Limb (tissue), 2 donors: ENCODE data around the gene ARHGAP40.

ENCODE experiments used
- DNase-seq, 2 donors: peaks; one replicate each; pipeline ENCODE4 v3.0.0-alpha.2; 2016; ENCODE audit errors: extremely low spot score in 2 of 2

ARHGAP40 gene

DNA sequence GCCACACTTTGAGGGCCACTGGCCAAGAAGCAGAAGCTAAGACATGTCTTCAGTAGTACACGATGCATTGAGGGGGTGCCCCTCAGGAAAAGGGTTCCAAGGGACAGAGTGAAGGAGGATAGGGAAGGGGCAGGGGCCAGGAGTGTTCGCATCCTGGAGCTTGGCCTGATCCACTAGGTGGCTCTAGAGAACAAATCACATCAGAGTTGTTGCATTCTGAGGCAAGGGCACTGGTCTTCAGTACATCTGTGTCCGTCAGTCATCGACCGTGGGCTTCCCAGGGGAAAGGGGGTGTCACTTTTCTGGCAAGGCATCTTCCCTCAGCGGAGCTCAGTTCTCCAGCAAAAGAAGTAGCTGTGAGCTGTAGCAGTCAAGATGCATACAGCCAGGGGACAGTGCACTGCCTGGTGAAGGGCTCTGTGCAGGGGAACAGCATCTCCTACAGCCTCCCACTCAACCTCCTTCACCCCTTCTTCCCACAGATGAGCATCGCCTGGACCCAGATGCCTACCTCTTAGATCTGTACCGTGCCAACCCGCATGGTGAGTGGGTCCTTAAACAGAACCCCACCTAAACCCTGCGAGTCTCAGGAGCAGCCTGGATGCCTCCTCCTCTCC lies 47.8 kb downstream of the ARHGAP40 start:
- peak; percentile 27 to 53 for DNase-seq

GRCh38 chr20:38650010-38650409 lies 48.4 kb downstream of the ARHGAP40 start:
- DNase-seq, result no peak

- no peak for DNase-seq
Measured at GRCh38 chr20:38651154-38651553, 49.5 kb downstream of the ARHGAP40 start.

DNA sequence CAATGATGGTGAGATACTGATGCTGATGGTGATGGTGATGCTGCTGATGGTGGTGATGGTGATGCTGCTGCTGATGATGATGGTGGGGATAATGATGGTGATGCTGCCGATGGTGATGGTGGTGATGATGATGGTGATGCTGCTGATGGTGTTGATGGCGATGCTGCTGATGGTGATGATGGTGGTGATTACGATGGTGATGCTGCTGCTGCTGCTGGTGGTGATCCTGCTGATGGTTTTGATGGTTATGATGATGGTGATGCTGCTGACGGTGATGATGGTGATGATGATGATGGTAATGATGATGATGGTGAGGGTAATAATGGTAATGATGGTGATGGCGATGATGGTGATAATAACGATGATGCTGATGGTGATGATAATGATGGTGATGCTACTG lies 50.0 kb downstream of the ARHGAP40 start:
- DNase-seq, result no peak

- DNase-seq, result no peak
Measured at GRCh38 chr20:38652995-38653394, 51.4 kb downstream of the ARHGAP40 start.

GRCh38 chr20:38657390-38657789 lies 55.8 kb downstream of the ARHGAP40 start:
- no peak for DNase-seq

DNA sequence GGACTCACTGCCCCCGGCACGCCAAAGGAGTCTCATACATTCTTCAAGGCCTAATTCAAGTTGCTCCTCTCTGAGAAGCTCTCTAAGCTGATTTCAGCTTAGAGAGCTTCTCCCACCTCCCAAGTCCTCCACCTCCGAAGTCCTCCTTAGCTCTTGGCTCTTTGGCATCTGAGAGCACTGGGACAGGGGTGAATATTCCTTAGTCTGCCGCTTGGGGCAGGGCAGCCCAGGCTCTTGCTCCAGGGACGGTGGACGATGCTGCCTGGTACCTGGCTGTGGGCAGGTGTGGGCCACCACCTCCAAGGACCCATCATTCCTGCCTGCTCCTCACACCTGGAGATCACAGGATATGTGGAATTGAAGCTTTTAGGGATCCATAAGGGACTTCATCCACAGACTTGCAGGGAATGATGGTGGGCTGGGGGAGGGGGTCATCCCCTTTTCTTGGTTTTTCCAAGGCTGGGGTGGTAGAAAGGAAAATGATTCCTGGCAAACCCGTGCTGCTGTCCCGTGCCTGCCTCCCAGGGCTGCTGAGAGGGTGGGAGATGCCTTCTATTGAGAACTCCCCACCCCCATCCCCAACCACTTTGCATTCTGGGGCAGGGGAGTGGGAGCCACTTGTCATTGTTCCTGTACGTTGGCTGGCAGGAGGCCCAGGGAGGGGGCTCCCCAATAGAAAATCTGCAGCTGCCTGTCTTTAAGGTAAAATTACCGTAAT lies 57.4 kb downstream of the ARHGAP40 start:
- peak in 1 of 2 donors; percentile 48 for DNase-seq

GRCh38 chr20:38659597-38659880 lies 57.9 kb downstream of the ARHGAP40 start:
- DNase-seq, result no peak

DNA sequence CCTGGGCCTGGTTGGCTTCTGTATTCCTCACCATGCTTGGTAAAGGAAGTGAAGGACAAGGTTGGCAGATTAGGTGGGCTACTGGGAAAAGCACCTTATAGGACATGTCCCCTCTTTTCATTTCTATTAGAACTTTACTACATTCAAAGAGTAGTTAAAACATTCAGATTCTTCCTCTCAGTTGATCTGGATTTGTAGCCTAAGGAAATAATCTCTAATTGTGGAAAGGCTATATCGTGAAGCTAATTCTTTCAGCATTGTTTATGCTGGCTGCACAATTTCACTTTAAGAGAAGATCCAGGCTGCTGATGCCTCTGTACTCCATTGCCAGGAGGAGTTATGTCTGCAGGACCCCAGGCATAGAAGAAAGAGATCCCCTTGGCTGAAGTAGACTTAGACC lies 58.8 kb downstream of the ARHGAP40 start:
- DNase-seq, result no peak

DNA sequence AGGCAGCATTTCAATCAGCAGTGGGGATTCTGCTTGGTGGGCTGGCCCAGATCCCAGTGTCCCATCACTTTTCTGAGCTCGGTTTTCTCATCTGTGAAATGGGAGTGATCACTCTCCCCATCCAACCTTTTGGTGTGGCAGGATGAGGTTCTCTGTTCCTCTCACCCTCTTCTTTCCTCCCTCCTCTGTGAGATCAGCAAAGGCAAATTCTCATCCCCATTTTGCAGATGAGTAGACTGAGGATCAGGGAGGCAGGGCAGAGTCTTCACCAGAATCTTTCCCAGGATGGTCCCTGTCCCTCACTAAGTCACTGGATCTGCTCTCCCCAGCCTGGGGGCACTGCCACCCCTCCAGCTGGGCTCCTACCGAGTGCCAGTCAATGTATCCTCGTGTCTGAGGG lies 62.1 kb downstream of the ARHGAP40 start:
- DNase-seq, result no peak

DNA sequence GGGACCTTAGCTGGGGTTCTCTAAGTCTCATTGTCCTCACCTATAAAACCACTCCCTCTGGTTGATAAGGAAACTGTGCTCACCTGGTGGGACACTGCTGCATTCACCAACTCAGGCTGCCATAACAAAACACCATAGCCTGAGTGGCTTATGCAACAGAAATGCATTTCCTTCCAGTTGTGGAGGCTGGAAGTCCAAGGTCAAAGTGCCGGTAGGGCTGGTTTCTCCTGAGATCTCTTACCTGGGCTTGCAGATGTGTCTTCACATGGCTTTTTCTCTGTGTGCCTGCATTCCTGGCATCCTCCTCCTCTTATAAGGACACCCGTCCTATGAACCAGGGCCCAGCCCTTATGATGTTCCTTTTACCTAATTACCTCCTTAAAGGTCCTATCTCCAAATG lies 62.7 kb downstream of the ARHGAP40 start:
- no peak for DNase-seq

- DNase-seq, result no peak
Measured at GRCh38 chr20:38665094-38665493, 63.5 kb downstream of the ARHGAP40 start.

DNA sequence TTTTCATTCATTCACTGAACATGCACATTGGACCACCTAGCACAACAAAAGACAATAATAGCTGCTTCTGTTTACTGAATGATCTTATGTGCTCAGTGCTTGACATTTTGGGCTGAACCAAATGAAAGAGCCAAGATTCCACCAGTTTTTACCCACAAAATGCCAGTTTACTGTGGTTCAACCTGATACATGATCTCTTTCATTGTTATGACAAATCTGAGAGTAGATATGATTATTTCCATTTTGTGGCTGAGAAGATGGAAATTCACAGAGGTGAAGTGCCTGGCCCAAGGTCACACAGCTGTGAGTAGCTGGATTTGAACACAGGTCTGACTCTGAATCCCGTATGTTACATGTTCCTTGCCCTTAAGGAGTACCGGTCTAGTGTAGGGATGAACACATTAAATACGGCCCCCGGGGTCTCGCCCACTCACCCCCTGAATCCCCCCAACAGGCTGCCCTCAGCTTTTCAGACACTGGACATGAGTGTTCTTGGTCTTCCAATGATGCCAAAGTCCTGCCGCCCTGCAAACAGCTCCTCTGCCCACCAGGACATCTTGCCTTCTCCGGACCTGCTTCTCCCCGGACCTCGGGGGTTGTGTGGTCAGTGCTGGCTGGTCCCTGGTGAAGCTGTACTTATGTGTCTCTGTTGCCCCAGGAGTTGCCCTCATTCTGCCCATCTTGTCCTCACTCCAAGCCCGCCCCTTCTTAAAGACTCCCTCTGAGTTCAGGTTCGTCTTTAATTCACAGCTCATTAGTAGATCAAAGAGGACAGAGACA lies 64.1 kb downstream of the ARHGAP40 start:
- no peak for DNase-seq

DNA sequence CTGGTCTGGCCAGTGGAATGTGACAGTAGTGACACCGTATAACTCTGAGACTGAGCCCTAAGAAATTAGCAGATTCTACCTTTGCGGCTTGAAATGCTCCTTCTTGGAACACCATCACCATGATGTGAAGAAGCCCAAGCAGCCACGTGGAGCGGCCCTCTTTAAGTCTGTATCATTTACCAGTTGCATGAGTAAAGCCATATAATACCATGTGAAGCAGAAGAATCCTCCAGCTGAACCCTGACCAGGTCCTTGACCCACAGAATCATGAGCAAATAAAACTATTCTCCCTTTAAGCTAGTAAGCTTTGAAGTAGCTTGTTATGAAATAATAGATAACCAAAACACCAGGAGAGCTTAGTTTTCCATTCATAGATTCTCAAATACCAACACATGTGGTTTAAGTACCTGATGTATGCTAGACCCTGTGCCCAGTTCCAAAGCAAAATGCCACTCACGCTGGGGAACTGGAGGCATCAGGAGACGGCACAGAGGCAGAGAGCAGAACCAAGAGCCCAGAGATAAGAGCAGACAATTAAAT lies 65.9 kb downstream of the ARHGAP40 start:
- DNase-seq, result no peak

DNA sequence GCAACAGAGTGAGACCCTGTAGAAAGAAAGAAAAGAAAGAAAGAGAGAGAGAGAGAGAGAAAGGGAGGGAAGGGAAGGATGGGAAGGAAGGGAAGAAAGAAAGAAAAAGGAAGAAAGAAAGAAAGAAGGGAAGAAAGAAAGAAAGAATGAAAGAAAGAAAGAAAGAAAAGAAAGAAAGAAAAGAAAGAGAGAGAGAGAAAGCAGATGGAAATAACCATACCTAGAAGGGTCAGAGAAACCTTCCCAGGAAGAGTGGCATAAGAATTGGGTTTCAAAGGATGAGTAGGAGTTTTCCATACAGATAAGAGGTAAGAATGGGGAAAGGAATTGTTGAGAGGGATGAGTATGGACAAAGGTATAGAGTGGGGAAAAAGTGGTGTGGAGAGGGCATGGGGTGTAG lies 68.1 kb downstream of the ARHGAP40 start:
- DNase-seq, result no peak

GRCh38 chr20:38670786-38671185 lies 69.2 kb downstream of the ARHGAP40 start:
- DNase-seq, result no peak

GRCh38 chr20:38671186-38671585 lies 69.6 kb downstream of the ARHGAP40 start:
- DNase-seq, result no peak

GRCh38 chr20:38671701-38672292 lies 70.2 kb downstream of the ARHGAP40 start:
- no peak for DNase-seq

GRCh38 chr20:38672504-38672903 lies 70.9 kb downstream of the ARHGAP40 start:
- DNase-seq, result no peak

- no peak for DNase-seq
Measured at GRCh38 chr20:38673261-38673660, 71.7 kb downstream of the ARHGAP40 start.

GRCh38 chr20:38673725-38674091 lies 72.1 kb downstream of the ARHGAP40 start:
- no peak for DNase-seq

- peak; percentile 52 to 95 for DNase-seq
Measured at GRCh38 chr20:38674092-38674764, 72.6 kb downstream of the ARHGAP40 start.
